Large intestine (tissue), 3 donors: ENCODE data around the gene EPOP. TPM values are rescaled to one million over a fixed set of nuclear protein-coding genes. Genes with fewer than 3 reads are reported as not detected.

Source experiments
- DNase-seq, 2 donors: peaks; one replicate each; pipeline versions ENCODE4 v3.0.0 to v3.0.0-alpha.2; 2013
- H3K27ac ChIP-seq: one replicate; pipeline ENCODE4 v1.5.1; 2013; ENCODE audit warnings: low read length
- H3K27me3 ChIP-seq: 2 replicates; pipeline ENCODE4 v1.6.1; 2013; ENCODE audit warnings: low read length; ENCODE audit not compliant: control insufficient read depth, insufficient read depth
- H3K36me3 ChIP-seq: 2 replicates; pipeline ENCODE4 v1.6.1; 2013; ENCODE audit warnings: low read length; ENCODE audit not compliant: control insufficient read depth, insufficient read depth
- H3K4me1 ChIP-seq: one replicate; pipeline ENCODE4 v1.6.1; 2013; ENCODE audit warnings: low read length; ENCODE audit not compliant: control insufficient read depth, insufficient read depth
- H3K4me3 ChIP-seq: one replicate; pipeline ENCODE4 v1.5.1; 2013; ENCODE audit warnings: low read length
- H3K9me3 ChIP-seq: one replicate; pipeline ENCODE4 v1.6.1; 2013; ENCODE audit warnings: mild to moderate bottlenecking, low read depth, low read length, moderate library complexity; ENCODE audit not compliant: control insufficient read depth
- WGBS: methylation state at CpG from one replicate; pipeline ENCODE4 v1.1.5; 2013; ENCODE audit warnings: low lambda C conversion rate; ENCODE audit not compliant: insufficient coverage; 5-methylcytosine and 5-hydroxymethylcytosine counted together
- polyA plus RNA-seq: library from polyadenylated mRNA; unstranded; fragments of 120-200 nt; gene quantifications from one replicate; pipeline ENCODE4 v1.2.1, GENCODE V29; 2013

EPOP gene
- polyA plus RNA-seq, 1 donor: 0.57 TPM

DNA sequence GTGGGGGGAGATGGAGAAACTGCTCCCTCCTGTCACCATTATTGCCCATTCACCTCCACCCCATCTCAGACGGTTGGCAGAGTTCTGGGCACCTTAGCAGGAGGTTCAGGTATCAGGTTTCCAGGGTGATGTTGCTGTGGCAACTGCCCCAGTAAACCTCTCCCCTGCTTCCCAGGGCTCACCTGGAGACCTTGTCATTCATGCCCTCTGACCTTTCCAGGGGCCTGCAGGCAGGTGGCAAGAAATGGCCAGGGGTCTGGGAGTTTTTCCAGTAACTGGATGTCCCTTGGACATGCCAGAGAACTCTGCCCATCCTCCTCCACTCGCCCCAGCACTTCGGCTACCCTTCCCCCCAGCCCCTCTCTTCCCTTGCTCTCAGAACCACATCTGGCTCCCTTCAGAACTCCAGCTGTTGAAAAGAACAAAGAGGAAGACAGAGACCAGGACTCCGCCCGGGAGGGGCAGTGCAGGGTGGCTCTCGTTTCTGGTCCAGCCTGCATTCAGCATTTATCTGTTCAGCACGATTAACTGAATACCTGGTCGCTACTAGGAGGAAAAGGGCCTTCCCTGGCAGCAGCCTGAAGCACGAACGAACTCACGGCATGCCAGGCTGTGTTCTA, 38.8 kb upstream of the EPOP start:
- Histone ChIP-seq H3K9me3 (no peaks in the 10 kb centered on the region), H3K27me3 (no peaks in the 10 kb centered on the region), H3K36me3 (peaks cover 92% of the 10 kb centered on the region), H3K4me1 (peaks cover 3% of the 10 kb centered on the region), H3K4me3 (no peak overlapping the region), H3K27ac (no peak overlapping the region)
- no CpG with 5 or more reads among the region's 11 CpGs for WGBS
- no peak for DNase-seq

DNA sequence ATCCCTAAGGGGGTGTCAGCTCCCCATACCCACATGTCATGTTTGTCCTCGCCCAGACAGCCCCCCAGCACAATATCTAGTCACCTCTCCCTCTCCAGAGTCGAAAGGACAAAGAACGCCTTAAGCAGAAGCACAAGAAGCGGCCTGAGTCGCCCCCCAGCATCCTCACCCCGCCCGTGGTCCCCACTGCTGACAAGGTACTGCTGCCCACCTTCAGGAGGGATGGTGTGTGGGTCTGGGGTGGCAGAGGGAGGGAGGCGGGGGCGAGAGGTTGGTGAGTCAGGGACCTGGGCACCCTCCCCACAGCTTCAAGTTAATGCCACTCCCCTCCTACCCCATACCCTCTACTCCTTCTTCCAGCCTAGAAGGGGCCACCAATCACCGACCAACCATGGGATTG, 37.8 kb upstream of the EPOP start:
- H3K36me3 ChIP-seq: peaks cover 91% of the 10 kb centered on the region
- DNase-seq: no peak
- H3K27ac ChIP-seq: no peak overlapping the region
- H3K4me3 ChIP-seq: no peak overlapping the region
- WGBS: no CpG with 5 or more reads among the region's 10 CpGs
- H3K4me1 ChIP-seq: no peaks in the 10 kb centered on the region
- no peaks in the 10 kb centered on the region for H3K9me3 ChIP-seq
- no peaks in the 10 kb centered on the region for H3K27me3 ChIP-seq

- Histone ChIP-seq H3K27ac (no peak overlapping the region), H3K4me3 (no peak overlapping the region), H3K4me1 (no peaks in the 10 kb centered on the region), H3K36me3 (peaks cover 86% of the 10 kb centered on the region), H3K27me3 (no peaks in the 10 kb centered on the region), H3K9me3 (no peaks in the 10 kb centered on the region)
- WGBS: no CpG with 5 or more reads among the region's 26 CpGs
- no peak for DNase-seq
Observed at GRCh38 chr17:38711792-38712571, 37.2 kb upstream of the EPOP start.

DNA sequence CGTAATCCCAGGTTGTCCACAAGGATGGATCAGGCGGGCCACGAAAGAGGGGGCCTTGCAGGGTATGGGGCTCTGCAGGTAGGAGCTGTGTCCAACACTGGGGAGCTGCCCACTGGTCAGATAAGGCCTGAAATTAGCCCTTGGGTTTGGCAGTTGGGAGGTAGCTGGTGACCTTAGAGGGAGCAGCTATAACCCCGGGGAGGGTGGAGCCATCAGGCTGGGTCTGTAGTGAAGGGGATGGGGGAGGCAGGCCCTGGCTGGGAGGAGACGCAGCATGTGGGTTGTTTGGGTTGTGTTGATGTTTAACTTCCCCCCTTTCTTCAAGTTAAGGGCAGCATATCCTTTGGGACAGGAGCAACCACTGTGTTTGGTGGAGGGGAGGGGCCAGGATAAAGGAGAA, 36.2 kb upstream of the EPOP start:
- H3K4me3 ChIP-seq: no peak overlapping the region
- WGBS: no CpG with 5 or more reads among the region's 5 CpGs
- peaks cover 76% of the 10 kb centered on the region for H3K36me3 ChIP-seq
- no peaks in the 10 kb centered on the region for H3K9me3 ChIP-seq
- H3K4me1 ChIP-seq: no peaks in the 10 kb centered on the region
- H3K27ac ChIP-seq: no peak overlapping the region
- no peaks in the 10 kb centered on the region for H3K27me3 ChIP-seq
- DNase-seq: no peak

DNA sequence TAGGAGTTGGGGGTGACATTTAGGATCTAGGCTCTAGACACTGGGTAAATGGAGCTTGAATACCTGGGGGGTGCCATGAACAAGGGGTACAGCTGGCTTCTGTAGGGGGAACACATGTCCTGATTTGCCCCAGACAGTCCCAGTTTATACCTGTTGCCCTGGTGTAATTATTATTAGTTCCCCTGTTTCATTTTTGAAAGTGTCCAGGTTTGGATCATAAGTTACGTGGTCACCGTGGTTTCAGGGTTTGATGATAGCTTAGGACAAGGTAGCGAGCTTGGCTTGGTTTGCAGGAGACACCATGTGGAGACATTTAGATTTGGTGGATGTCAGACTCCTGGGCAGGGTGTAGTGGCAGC, 35.8 kb upstream of the EPOP start:
- no peak overlapping the region for H3K4me3 ChIP-seq
- no peaks in the 10 kb centered on the region for H3K4me1 ChIP-seq
- no peaks in the 10 kb centered on the region for H3K9me3 ChIP-seq
- no peaks in the 10 kb centered on the region for H3K27me3 ChIP-seq
- peaks cover 72% of the 10 kb centered on the region for H3K36me3 ChIP-seq
- no CpG with 5 or more reads among the region's 3 CpGs for WGBS
- DNase-seq: no peak
- no peak overlapping the region for H3K27ac ChIP-seq

- DNase-seq: no peak
- Histone ChIP-seq H3K27me3 (no peaks in the 10 kb centered on the region), H3K4me3 (no peak overlapping the region), H3K36me3 (peaks cover 67% of the 10 kb centered on the region), H3K4me1 (no peaks in the 10 kb centered on the region), H3K27ac (no peak overlapping the region), H3K9me3 (no peaks in the 10 kb centered on the region)
- WGBS: no CpG with 5 or more reads among the region's 13 CpGs
Observed at GRCh38 chr17:38709864-38710603, 35.3 kb upstream of the EPOP start.

- H3K4me1 ChIP-seq: no peaks in the 10 kb centered on the region
- H3K4me3 ChIP-seq: no peak overlapping the region
- H3K36me3 ChIP-seq: peaks cover 61% of the 10 kb centered on the region
- H3K27ac ChIP-seq: no peak overlapping the region
- no peaks in the 10 kb centered on the region for H3K27me3 ChIP-seq
- no peaks in the 10 kb centered on the region for H3K9me3 ChIP-seq
- DNase-seq: no peak
- no CpG with 5 or more reads among the region's 18 CpGs for WGBS
Observed at GRCh38 chr17:38709104-38709820, 34.5 kb upstream of the EPOP start.

GRCh38 chr17:38707678-38708351, 33.1 kb upstream of the EPOP start:
- Histone ChIP-seq H3K27ac (no peak overlapping the region), H3K4me3 (no peak overlapping the region)

GRCh38 chr17:38706505-38707216, 31.9 kb upstream of the EPOP start:
- 20% methylated on average over 1 of the region's 20 CpGs for WGBS
- DNase-seq: peak in 1 of 2 donors; percentile 36
- no peaks in the 10 kb centered on the region for H3K9me3 ChIP-seq
- H3K27ac ChIP-seq: peak overlapping the region; percentile 44
- H3K4me1 ChIP-seq: peaks cover 10% of the 10 kb centered on the region
- H3K36me3 ChIP-seq: peaks cover 35% of the 10 kb centered on the region
- H3K27me3 ChIP-seq: no peaks in the 10 kb centered on the region
- peak overlapping the region; percentile 80 for H3K4me3 ChIP-seq

More at GRCh38 chr17:38707678-38708351, 33.1 kb upstream of the EPOP start:
- H3K9me3 ChIP-seq: no peaks in the 10 kb centered on the region
- H3K27me3 ChIP-seq: no peaks in the 10 kb centered on the region
- 100% methylated on average over 3 of the region's 21 CpGs for WGBS
- DNase-seq: no peak
- peaks cover 9% of the 10 kb centered on the region for H3K4me1 ChIP-seq
- peaks cover 47% of the 10 kb centered on the region for H3K36me3 ChIP-seq
